ENCODE measurements around the gene ALG9.

ALG9 gene

DNA sequence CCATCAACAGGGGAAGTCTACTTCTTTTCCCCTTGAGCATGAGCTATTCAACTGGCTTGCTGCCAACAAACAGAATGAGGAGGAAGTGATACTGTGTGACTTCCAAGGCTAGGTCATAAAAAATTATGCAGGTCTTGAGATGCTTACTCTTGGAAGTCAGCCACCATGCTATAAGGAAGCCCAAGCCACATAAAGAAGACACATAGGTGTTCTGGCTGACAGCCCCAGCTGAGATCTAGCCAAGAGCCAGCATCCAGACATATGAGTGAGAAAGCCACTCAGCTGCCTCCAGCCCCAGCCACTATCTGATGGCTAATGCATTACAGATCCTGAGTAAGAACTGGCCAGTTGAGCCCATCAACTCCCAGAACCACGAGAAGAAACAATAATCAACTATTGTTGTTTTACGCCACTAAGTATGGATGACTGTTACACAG, 74.2 kb downstream of the ALG9 start:
- DNase-seq (ENCODE audit: insufficient read length, low spot score) (no peak), FAIRE-seq (no peak)

DNA sequence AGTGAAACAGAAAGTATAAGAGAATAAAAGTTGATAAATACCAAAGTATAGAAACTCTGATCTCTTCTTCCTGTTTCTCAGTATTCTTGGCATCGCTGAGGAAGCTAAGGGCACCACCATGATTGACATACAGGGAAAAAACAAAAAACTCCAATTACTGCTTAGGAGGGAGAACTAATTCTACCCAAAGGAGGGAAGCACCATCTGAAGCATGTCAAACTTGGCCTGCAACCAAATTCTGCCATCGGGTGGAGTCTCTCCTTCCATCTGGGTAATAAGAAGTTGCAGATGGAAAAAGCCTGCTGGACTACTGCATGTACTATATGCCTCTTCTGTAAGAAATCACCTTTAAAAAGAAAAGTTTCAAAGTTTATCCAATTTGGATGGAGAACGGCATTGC, 74.7 kb downstream of the ALG9 start:
- DNase-seq (ENCODE audit: insufficient read length, low spot score) = no peak
- TF ChIP-seq, protein P1, sequence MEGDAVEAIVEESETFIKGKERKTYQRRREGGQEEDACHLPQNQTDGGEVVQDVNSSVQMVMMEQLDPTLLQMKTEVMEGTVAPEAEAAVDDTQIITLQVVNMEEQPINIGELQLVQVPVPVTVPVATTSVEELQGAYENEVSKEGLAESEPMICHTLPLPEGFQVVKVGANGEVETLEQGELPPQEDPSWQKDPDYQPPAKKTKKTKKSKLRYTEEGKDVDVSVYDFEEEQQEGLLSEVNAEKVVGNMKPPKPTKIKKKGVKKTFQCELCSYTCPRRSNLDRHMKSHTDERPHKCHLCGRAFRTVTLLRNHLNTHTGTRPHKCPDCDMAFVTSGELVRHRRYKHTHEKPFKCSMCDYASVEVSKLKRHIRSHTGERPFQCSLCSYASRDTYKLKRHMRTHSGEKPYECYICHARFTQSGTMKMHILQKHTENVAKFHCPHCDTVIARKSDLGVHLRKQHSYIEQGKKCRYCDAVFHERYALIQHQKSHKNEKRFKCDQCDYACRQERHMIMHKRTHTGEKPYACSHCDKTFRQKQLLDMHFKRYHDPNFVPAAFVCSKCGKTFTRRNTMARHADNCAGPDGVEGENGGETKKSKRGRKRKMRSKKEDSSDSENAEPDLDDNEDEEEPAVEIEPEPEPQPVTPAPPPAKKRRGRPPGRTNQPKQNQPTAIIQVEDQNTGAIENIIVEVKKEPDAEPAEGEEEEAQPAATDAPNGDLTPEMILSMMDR (IDR thresholded peaks at IDR 0.05; ENCODE audit: insufficient read depth, missing control alignments) = no peak
- no peak for FAIRE-seq

More for the DNA sequence above, 74.2 kb downstream of the ALG9 start:
- TF ChIP-seq, protein P1 (IDR thresholded peaks at IDR 0.05; ENCODE audit: insufficient read depth, missing control alignments) = no peak

- DNase-seq (ENCODE audit: insufficient read length, low spot score) = no peak
- no peak for FAIRE-seq
These were observed 75.9 kb downstream of the ALG9 start for GRCh38 chr11:111795334-111795985.

DNA sequence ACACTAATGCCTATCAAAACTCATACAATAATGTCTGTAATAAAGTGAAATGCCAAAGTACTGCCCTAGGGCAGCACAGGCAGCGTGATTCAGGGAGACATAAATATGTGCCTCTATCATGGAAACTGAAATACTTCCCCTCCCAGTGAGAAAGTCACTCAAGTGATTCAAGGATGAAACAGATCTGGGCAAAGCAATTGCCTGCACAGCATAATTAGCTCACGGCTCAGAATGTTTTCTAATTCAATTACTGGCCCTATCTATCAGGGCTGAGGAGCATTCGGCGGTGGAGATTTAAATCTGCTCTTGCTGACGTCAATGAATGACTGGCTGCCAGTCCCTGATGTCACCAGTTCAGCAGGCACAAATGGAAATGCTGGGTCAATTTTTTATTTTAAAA, 77.5 kb downstream of the ALG9 start:
- DNase-seq (ENCODE audit: insufficient read length, low spot score) (no peak), FAIRE-seq (no peak)
- TF ChIP-seq, protein P1 (IDR thresholded peaks at IDR 0.05; ENCODE audit: insufficient read depth, missing control alignments) = no peak

More at GRCh38 chr11:111795334-111795985, 75.9 kb downstream of the ALG9 start:
- TF ChIP-seq, protein P1 (IDR thresholded peaks at IDR 0.05; ENCODE audit: insufficient read depth, missing control alignments) = no peak

DNA sequence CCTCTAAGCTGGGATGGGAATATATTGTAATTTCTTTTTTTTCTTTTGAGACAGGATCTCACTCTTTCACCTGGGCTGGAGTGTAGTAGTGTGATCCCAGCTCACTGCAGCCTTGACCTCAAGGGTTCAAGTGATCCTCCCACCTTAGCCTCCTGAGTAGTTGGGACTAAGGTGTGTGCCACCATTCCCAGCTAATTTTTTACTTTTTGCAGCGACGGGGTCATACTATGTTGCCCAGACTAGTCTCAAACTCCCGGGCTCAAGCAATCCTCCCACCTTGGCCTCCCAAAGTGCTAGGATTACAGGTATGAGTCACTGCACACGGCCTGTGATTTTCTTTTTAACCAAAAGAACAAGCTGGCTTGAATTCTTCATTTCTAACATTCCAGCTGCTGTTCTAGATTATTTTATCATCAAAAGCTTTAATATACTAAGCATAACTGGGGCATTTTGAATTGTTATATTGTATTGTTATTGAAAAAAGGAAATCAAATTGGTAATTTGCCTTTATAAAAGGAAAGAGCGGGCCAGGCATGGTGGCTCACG, 78.4 kb downstream of the ALG9 start:
- TF ChIP-seq, protein P1 (IDR thresholded peaks at IDR 0.05; ENCODE audit: insufficient read depth, missing control alignments) = no peak
- no peak for FAIRE-seq
- no peak for DNase-seq (ENCODE audit: insufficient read length, low spot score)

GRCh38 chr11:111792314-111792713, 79.1 kb downstream of the ALG9 start:
- DNase-seq (ENCODE audit: insufficient read length, low spot score) = no peak

More at GRCh38 chr11:111792314-111792713, 79.1 kb downstream of the ALG9 start:
- no peak for FAIRE-seq
- TF ChIP-seq, protein P1 (IDR thresholded peaks at IDR 0.05; ENCODE audit: insufficient read depth, missing control alignments) = no peak
